Mesenchymal stem cell (in vitro differentiated cells and primary cell): Measurements from ENCODE around the gene RMI2.

ENCODE experiments used
- DNase-seq: peaks from one replicate; pipeline ENCODE4 v3.0.0-alpha.2; 2013
- H2AFZ ChIP-seq: one replicate; pipeline ENCODE4 v1.6.1; 2013; ENCODE audit warnings: low read depth, mild to moderate bottlenecking, control low read depth, inconsistent platforms, low read length, moderate library complexity
- H2AK5ac ChIP-seq: 2 replicates; pipeline ENCODE4 v1.6.1; 2013; ENCODE audit warnings: low read length, moderate library complexity, mild to moderate bottlenecking, inconsistent platforms; ENCODE audit not compliant: severe bottlenecking
- H2BK120ac ChIP-seq: one replicate; pipeline ENCODE4 v1.6.1; 2013; ENCODE audit warnings: low read depth, mild to moderate bottlenecking, inconsistent platforms, low read length, moderate library complexity
- H2BK12ac ChIP-seq, 2 experiments: one replicate each; pipeline ENCODE4 v1.6.1; 2013; ENCODE audit warnings: inconsistent platforms in 2 of 2, low read length in 2 of 2, mild to moderate bottlenecking in 2 of 2, moderate library complexity in 2 of 2, control low read depth in 1 of 2
- H2BK15ac ChIP-seq: one replicate; pipeline ENCODE4 v1.6.1; 2013; ENCODE audit warnings: mild to moderate bottlenecking, low read depth, inconsistent platforms; ENCODE audit not compliant: poor library complexity, severe bottlenecking
- H2BK5ac ChIP-seq: 2 replicates; pipeline ENCODE4 v1.6.1; 2013; ENCODE audit warnings: low read depth, mild to moderate bottlenecking, low read length, control low read depth, inconsistent platforms; ENCODE audit not compliant: poor library complexity, severe bottlenecking
- H3K14ac ChIP-seq, 2 experiments: one replicate each; pipeline ENCODE4 v1.6.1; 2013; ENCODE audit warnings: inconsistent platforms in 2 of 2, low read length in 2 of 2, control low read depth in 1 of 2, mild to moderate bottlenecking in 1 of 2, moderate library complexity in 1 of 2
- H3K18ac ChIP-seq, 2 experiments: one replicate each; pipeline ENCODE4 v1.6.1; 2013; ENCODE audit warnings: inconsistent platforms in 2 of 2, low read length in 2 of 2, control low read depth in 1 of 2, low read depth in 1 of 2, mild to moderate bottlenecking in 1 of 2
- H3K23ac ChIP-seq, 2 experiments: one replicate each; pipeline ENCODE4 v1.6.1; 2013; ENCODE audit warnings: inconsistent platforms in 2 of 2, low read length in 2 of 2, mild to moderate bottlenecking in 2 of 2, moderate library complexity in 2 of 2, control low read depth in 1 of 2
- H3K27ac ChIP-seq: 2 replicates; pipeline ENCODE4 v1.5.1; 2013; ENCODE audit warnings: mild to moderate bottlenecking, moderate library complexity, low read length, control low read depth, inconsistent platforms; ENCODE audit not compliant: poor library complexity, severe bottlenecking
- H3K27me3 ChIP-seq, 2 experiments: 2 replicates each; pipeline versions ENCODE4 v1.6.1 to v1.7.0; 2013; ENCODE audit warnings: low read length in 2 of 2, mild to moderate bottlenecking in 2 of 2, moderate library complexity in 2 of 2, control low read depth in 1 of 2, inconsistent platforms in 1 of 2; ENCODE audit not compliant: control insufficient read depth in 1 of 2, insufficient read depth in 1 of 2
- H3K36me3 ChIP-seq, 2 experiments: 2 replicates each; pipeline versions ENCODE4 v1.6.1 to v1.7.0; 2013; ENCODE audit warnings: low read length in 2 of 2, control low read depth in 1 of 2, inconsistent platforms in 1 of 2, low read depth in 1 of 2, mild to moderate bottlenecking in 1 of 2; ENCODE audit not compliant: insufficient read depth in 2 of 2, control insufficient read depth in 1 of 2
- H3K4ac ChIP-seq, 2 experiments: one replicate each; pipeline ENCODE4 v1.6.1; 2013; ENCODE audit warnings: inconsistent platforms in 2 of 2, low read length in 2 of 2, mild to moderate bottlenecking in 2 of 2, moderate library complexity in 2 of 2, control low read depth in 1 of 2, low read depth in 1 of 2
- H3K4me1 ChIP-seq: 2 replicates; pipeline ENCODE4 v1.6.1; 2013; ENCODE audit warnings: low read depth, low read length, control low read depth; ENCODE audit not compliant: control insufficient read depth, insufficient read depth
- H3K4me2 ChIP-seq: 2 replicates; pipeline ENCODE4 v1.6.1; 2013; ENCODE audit warnings: low read length, mild to moderate bottlenecking, inconsistent platforms; ENCODE audit not compliant: poor library complexity, severe bottlenecking
- H3K4me3 ChIP-seq, 2 experiments: 2 replicates each; pipeline versions ENCODE4 v1.5.1 to v1.7.0; 2013; ENCODE audit warnings: low read length in 2 of 2, mild to moderate bottlenecking in 2 of 2, control low read depth in 1 of 2, low read depth in 1 of 2; ENCODE audit not compliant: insufficient read depth in 1 of 2
- H3K79me1 ChIP-seq: replicated peaks from 2 replicates; pipeline ENCODE4 v1.6.1; 2013; ENCODE audit warnings: mild to moderate bottlenecking, control low read depth, low read length, inconsistent platforms; ENCODE audit not compliant: poor library complexity, severe bottlenecking
- H3K9ac ChIP-seq: 2 replicates; pipeline ENCODE4 v1.7.0; 2013; ENCODE audit warnings: mild to moderate bottlenecking, low read length, moderate library complexity
- H3K9me3 ChIP-seq: 2 replicates; pipeline ENCODE4 v1.7.0; 2013; ENCODE audit warnings: mild to moderate bottlenecking, low read length; ENCODE audit not compliant: control insufficient read depth
- H4K8ac ChIP-seq: one replicate; pipeline ENCODE4 v1.6.1; 2013; ENCODE audit warnings: inconsistent platforms, mild to moderate bottlenecking, low read length, moderate library complexity
- H4K91ac ChIP-seq: one replicate; pipeline ENCODE4 v1.6.1; 2013; ENCODE audit warnings: mild to moderate bottlenecking, low read length, inconsistent platforms
- WGBS: methylation state at CpG from one replicate; pipeline ENCODE4 v1.1.7; 2013; ENCODE audit warnings: mixed read lengths; 5-methylcytosine and 5-hydroxymethylcytosine counted together

The RMI2 gene

DNA sequence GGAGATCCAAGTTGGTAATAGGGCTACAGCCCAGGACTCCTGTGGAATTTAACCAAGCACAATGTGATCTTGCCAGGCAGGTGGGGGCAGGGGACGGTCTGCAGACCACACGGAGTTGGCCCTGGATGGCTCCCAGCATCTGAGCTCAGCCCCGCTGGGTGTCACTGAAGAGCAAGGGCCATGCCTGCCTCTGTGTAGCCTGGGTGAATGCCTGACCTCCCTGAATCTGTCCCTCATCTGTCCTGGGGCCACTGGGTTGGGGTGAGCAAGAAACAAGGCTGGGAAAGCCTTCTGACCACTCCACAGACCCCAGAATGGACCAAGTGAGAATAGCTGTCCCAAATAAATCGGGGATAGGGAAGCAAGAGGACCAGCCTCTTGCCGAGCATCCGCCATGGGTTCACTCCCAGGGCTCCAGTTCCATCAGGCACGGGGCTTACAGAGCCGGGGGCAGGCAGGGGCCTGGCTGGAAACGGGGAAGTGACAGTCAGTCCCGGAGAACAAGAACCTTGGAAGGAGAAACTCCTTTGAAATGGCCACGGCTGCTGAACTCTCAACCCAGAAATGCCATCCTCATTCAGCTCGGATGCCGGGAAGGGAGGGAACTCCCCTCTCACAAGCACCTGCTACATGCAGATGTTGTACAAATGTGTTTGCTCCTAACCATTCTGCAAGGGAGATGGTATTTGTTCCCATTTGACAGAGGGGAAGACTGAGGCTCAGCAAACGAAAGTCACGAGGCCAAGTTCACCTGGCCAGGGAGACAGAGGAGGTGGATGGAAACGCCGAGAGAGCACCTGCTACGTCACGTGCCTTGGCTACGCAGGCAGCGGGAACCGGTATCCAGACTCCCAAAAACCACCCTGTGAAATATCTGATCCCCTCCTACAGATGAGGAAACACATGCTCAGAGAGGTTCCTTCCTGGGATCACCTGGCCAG is 50.0 kb downstream of the RMI2 start:
- H3K27me3 ChIP-seq = peaks cover 11 to 26% of the 10 kb centered on the region in 2 experiments
- H3K4me3 ChIP-seq = no peak overlapping the region
- no peak overlapping the region for H3K27ac ChIP-seq
- H2AFZ ChIP-seq = no peak overlapping the region
- H3K9me3 ChIP-seq = no peaks in the 10 kb centered on the region
- H3K9ac ChIP-seq = no peak overlapping the region
- 73% methylated on average over 22 of the region's 22 CpGs for WGBS
- DNase-seq = no peak
- no peak overlapping the region for H2BK12ac ChIP-seq
- no peak overlapping the region for H2BK120ac ChIP-seq
- H3K36me3 ChIP-seq = no peaks in the 10 kb centered on the region
- H2BK5ac ChIP-seq = no peak overlapping the region
- no peaks in the 10 kb centered on the region for H3K79me1 ChIP-seq
- H3K23ac ChIP-seq = no peak overlapping the region
- peak overlapping the region; percentile 86 for H2BK15ac ChIP-seq
- no peak overlapping the region for H3K18ac ChIP-seq
- peak overlapping the region; percentile 11 for H4K91ac ChIP-seq
- no peak overlapping the region for H4K8ac ChIP-seq
- H3K4me2 ChIP-seq = no peak overlapping the region
- peaks cover 17% of the 10 kb centered on the region for H3K4me1 ChIP-seq
- no peak overlapping the region for H2AK5ac ChIP-seq
- H3K14ac ChIP-seq = no peak overlapping the region
- H3K4ac ChIP-seq = no peak overlapping the region

DNA sequence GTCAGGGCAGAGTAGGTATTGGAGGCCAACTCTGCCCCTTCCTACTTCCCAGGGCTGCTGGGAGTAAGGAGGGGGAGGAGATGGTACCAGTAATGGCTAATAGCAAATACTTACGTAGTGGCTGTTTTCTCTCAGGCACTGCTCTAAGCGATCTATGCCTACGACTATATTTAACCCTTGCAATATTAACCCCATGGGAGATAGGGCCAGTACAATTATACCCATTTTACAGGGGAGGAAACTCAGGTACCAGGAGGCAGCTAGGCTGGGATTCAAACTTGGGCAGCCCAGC is 50.6 kb downstream of the RMI2 start:
- Histone ChIP-seq H2BK120ac (no peak overlapping the region), H3K27ac (no peak overlapping the region), H3K18ac (no peak overlapping the region), H4K8ac (no peak overlapping the region), H2AFZ (no peak overlapping the region), H3K4me1 (peaks cover 12% of the 10 kb centered on the region), H3K14ac (no peak overlapping the region), H2AK5ac (no peak overlapping the region), H2BK12ac (no peak overlapping the region), H3K9me3 (no peaks in the 10 kb centered on the region), H3K4me3 (no peak overlapping the region), H4K91ac (no peak overlapping the region), H2BK5ac (no peak overlapping the region), H3K79me1 (no peaks in the 10 kb centered on the region), H3K9ac (no peak overlapping the region), H3K23ac (no peak overlapping the region), H3K4ac (no peak overlapping the region), H3K4me2 (no peak overlapping the region), H3K27me3 (peaks cover 11 to 27% of the 10 kb centered on the region in 2 experiments), H3K36me3 (no peaks in the 10 kb centered on the region), H2BK15ac (no peak overlapping the region)
- WGBS = no CpG with 5 or more reads among the region's 3 CpGs
- no peak for DNase-seq

DNA sequence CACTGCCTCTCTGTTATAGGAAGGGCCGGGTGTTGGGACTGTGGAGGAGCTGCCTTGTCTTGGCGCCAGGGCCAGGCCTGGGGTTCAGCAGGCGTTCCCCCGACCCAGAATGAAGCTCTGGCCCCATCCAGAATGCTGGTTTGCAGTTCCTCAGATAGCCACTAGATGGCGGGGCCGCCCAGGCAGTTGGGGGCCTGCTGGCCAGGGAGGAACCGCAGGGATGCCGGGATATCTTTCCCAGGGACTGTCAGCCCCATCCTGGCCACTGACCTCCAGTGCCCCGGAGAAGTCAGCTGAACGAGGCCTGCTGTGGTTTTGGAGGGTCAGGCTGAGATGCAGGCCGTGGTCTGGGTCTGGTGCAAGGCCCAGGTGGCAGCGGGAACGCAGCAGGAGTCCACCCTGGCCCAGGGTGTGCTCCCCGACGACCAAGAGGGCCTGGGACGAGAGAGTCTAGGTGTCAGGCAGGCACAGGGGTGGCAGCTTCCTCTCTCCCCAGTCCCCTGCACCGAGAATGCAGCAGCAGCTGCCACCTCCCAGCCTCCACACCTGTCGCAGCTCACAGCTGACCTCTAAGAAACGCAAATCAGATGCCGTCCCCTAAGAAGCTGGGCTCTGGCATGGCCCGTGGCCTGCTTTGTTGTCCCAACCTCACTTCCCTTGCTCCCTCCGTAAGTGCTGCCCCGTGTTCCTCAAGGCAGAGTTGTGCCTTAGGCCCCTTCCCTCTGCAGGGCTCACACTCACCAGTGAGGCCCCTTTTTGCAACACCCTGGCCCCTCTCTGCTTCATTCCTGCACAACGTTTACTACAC is 51.2 kb downstream of the RMI2 start:
- H3K9me3 ChIP-seq = no peaks in the 10 kb centered on the region
- peak overlapping the region; percentile 86 for H4K8ac ChIP-seq
- no peak overlapping the region for H2AK5ac ChIP-seq
- no peaks in the 10 kb centered on the region for H3K79me1 ChIP-seq
- H4K91ac ChIP-seq = peak overlapping the region; percentile 79
- H3K18ac ChIP-seq = peak overlapping the region in 1 of 2 experiments; percentile 35
- peaks cover 11 to 31% of the 10 kb centered on the region in 2 experiments for H3K27me3 ChIP-seq
- no peak overlapping the region for H3K23ac ChIP-seq
- no peak overlapping the region for H3K4me3 ChIP-seq
- peak overlapping the region in 1 of 2 experiments; percentile 12 for H2BK12ac ChIP-seq
- H3K4ac ChIP-seq = peak overlapping the region in 1 of 2 experiments; percentile 76
- no peak overlapping the region for H2BK120ac ChIP-seq
- peak; percentile 70 for DNase-seq
- H3K36me3 ChIP-seq = no peaks in the 10 kb centered on the region
- no peak overlapping the region for H3K27ac ChIP-seq
- H3K14ac ChIP-seq = no peak overlapping the region
- no peak overlapping the region for H2AFZ ChIP-seq
- H2BK15ac ChIP-seq = no peak overlapping the region
- H2BK5ac ChIP-seq = no peak overlapping the region
- H3K9ac ChIP-seq = peak overlapping the region; percentile 41
- WGBS = 47% methylated on average over 24 of the region's 24 CpGs
- peaks cover 8% of the 10 kb centered on the region for H3K4me1 ChIP-seq
- no peak overlapping the region for H3K4me2 ChIP-seq

- H4K8ac ChIP-seq = no peak overlapping the region
- no peak overlapping the region for H2BK15ac ChIP-seq
- no peak overlapping the region for H2BK120ac ChIP-seq
- no peaks in the 10 kb centered on the region for H3K36me3 ChIP-seq
- no peaks in the 10 kb centered on the region for H3K79me1 ChIP-seq
- H3K4me2 ChIP-seq = no peak overlapping the region
- no peak overlapping the region for H3K14ac ChIP-seq
- H3K4me3 ChIP-seq = no peak overlapping the region
- no peaks in the 10 kb centered on the region for H3K9me3 ChIP-seq
- H3K4me1 ChIP-seq = peaks cover 5% of the 10 kb centered on the region
- H3K4ac ChIP-seq = no peak overlapping the region
- H3K27ac ChIP-seq = no peak overlapping the region
- no peak overlapping the region for H2BK5ac ChIP-seq
- no peak overlapping the region for H2AFZ ChIP-seq
- no peak overlapping the region for H3K18ac ChIP-seq
- no peak for DNase-seq
- peaks cover 11 to 43% of the 10 kb centered on the region in 2 experiments for H3K27me3 ChIP-seq
- no peak overlapping the region for H4K91ac ChIP-seq
- H2AK5ac ChIP-seq = no peak overlapping the region
- H2BK12ac ChIP-seq = no peak overlapping the region
- H3K23ac ChIP-seq = no peak overlapping the region
- 90% methylated on average over 10 of the region's 10 CpGs for WGBS
- no peak overlapping the region for H3K9ac ChIP-seq
Measured at GRCh38 chr16:11398136-11398535, 52.9 kb downstream of the RMI2 start.
